ENCODE measurements around the gene MFSD1.
A peak's percentile ranks its signal among the peaks of the same experiment; 100 is the strongest.
"Not testable (repeated sequence)": the region's sequence is repeated elsewhere in the genome, so short reads cannot be mapped to it uniquely, and the experiment has no call there.

The MFSD1 gene

GRCh38 chr3:158776531-158776930, 25.3 kb upstream of the MFSD1 start:
- DNase-seq: no peak

- DNase-seq: no peak
Measured at GRCh38 chr3:158777161-158777873, 24.5 kb upstream of the MFSD1 start.

- DNase-seq: no peak
Measured at GRCh38 chr3:158780766-158781165, 21.1 kb upstream of the MFSD1 start.

GRCh38 chr3:158781191-158781590, 20.7 kb upstream of the MFSD1 start:
- DNase-seq: no peak

GRCh38 chr3:158781849-158782248, 20.0 kb upstream of the MFSD1 start:
- no peak for DNase-seq

- no peak for DNase-seq
Measured at GRCh38 chr3:158782283-158782989, 19.4 kb upstream of the MFSD1 start.

- DNase-seq: no peak
Measured at GRCh38 chr3:158783051-158783450, 18.8 kb upstream of the MFSD1 start.

GRCh38 chr3:158785972-158786371, 15.9 kb upstream of the MFSD1 start:
- no peak for DNase-seq

GRCh38 chr3:158788446-158788845, 13.4 kb upstream of the MFSD1 start:
- DNase-seq: no peak

- DNase-seq: peak; percentile 65 to 71
Measured at GRCh38 chr3:158789592-158789991, 12.3 kb upstream of the MFSD1 start.

- peak; percentile 87 to 95 for DNase-seq
Measured at GRCh38 chr3:158790901-158791589, 10.8 kb upstream of the MFSD1 start.

- DNase-seq: not testable (repeated sequence)
Measured at GRCh38 chr3:158791590-158791920, 10.3 kb upstream of the MFSD1 start.

GRCh38 chr3:158792709-158793108, 9.1 kb upstream of the MFSD1 start:
- no peak for DNase-seq

- DNase-seq: no peak
Measured at GRCh38 chr3:158794206-158794605, 7.6 kb upstream of the MFSD1 start.

- peak; percentile 74 to 88 for DNase-seq
Measured at GRCh38 chr3:158794936-158795518, 6.8 kb upstream of the MFSD1 start.

- no peak for DNase-seq
Measured at GRCh38 chr3:158801201-158801600, 653 bp upstream of the MFSD1 start.

- peak; percentile 50 to 55 for DNase-seq
Measured at GRCh38 chr3:158802409-158803268, 785 bp downstream of the MFSD1 start.

- no peak for DNase-seq
Measured at GRCh38 chr3:158804441-158804840, 2.6 kb downstream of the MFSD1 start.

GRCh38 chr3:158808697-158809096, 6.8 kb downstream of the MFSD1 start:
- peak; percentile 59 for DNase-seq

- peak; percentile 85 to 89 for DNase-seq
Measured at GRCh38 chr3:158809642-158810041, 7.8 kb downstream of the MFSD1 start.

GRCh38 chr3:158810823-158811724, 9.2 kb downstream of the MFSD1 start:
- DNase-seq: peak; percentile 48

GRCh38 chr3:158819282-158819681, 17.4 kb downstream of the MFSD1 start:
- no peak for DNase-seq
